ENCODE results near the gene ADAMTS6.

DNA sequence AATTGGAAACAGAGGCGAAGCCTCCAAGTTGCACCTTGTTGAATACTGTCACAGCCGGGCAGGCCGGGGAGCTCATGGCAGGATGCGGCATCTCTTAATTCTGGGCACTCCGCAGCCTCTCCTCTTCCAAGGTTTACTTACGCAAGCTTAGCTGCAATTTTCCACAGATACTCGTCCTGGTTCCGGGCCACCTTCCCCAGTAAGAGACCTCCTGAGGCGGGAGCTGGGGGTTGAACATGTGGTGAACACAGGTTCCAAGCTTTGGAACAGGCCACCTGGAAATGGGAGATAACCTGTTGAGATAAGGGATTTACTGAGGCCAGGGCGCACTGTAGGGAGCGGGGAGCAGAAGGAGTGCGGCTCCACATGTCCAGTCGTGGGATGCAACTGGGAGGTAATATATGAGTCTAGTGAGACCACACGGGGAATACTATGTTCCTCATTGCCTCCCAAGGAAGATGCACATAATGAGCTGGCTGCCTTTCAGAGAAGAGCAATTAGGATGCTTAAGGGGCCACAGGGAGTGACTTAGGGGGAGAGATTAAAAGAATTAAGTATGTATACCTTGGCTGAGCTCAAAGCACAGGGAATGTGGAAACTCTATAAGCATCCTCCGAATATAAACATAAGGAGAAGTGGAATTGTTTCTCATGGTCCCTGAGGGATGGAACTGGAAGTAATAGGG, 377.8 kb downstream of the ADAMTS6 start:
- TF ChIP-seq CTCF (IDR thresholded peaks at IDR 0.05): no peak
- TF ChIP-seq POLR2A (IDR thresholded peaks at IDR 0.05): no peak

Data from esophagus squamous epithelium (tissue), 4 donors.